ENCODE data around the gene ITIH2.

DNA sequence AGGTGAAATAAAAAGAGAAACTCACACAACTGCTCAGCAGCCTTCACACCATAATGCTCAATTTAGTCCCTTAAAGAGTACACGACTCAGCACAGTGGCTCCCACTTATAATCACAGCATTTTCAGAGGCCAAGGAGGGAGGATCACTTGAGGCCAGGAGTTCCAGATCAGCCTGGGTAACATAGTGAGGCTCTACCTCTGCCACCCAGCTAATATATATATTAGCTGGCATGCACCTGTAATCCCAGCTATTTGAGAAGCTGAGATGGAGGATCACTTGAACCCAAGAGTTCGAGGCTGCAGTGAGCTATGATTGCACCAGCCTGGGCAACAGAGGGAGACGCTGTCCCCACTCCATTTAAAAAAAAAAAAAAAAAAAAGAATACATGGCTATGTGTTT, 2.2 kb downstream of the ITIH2 start:
- no peak for TF ChIP-seq POLR2A (IDR thresholded peaks at IDR 0.05; ENCODE audit: low read length)
- no peak for TF ChIP-seq GATA1 (IDR thresholded peaks at IDR 0.05; ENCODE audit: low read depth, low read length)
